Measurements from ENCODE around the gene PNMA8A.
A peak's percentile ranks its signal among the peaks of the same experiment; 100 is the strongest.

Gene PNMA8A

DNA sequence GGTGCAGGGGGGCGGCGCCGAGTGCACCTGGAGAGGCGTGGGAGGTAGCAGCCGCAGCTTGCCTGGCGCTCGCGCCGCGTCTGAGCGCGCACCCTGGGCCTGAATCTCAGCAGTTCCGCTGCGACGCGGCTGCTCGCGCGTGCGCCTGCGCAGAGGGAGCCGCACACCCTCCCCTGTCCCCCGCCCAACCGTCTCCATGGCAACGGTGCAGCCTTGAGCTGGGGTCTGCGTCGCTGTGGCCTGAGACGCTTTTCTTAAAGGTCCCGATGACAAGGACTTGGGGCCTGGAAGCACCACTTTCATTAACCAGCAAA lies 24.4 kb upstream of the PNMA8A start, which contains the start of gene PNMA8B:
PNMA8B (minus strand) TSS at position 82 of the 314 bp plus-strand sequence. CDS start 402 bp downstream, outside the sequence.
- Mint-ChIP-seq H3K4me3 (peak within 1 kb of the TSS; percentile 77), H3K27ac (no peak within 1 kb of the TSS)

DNA sequence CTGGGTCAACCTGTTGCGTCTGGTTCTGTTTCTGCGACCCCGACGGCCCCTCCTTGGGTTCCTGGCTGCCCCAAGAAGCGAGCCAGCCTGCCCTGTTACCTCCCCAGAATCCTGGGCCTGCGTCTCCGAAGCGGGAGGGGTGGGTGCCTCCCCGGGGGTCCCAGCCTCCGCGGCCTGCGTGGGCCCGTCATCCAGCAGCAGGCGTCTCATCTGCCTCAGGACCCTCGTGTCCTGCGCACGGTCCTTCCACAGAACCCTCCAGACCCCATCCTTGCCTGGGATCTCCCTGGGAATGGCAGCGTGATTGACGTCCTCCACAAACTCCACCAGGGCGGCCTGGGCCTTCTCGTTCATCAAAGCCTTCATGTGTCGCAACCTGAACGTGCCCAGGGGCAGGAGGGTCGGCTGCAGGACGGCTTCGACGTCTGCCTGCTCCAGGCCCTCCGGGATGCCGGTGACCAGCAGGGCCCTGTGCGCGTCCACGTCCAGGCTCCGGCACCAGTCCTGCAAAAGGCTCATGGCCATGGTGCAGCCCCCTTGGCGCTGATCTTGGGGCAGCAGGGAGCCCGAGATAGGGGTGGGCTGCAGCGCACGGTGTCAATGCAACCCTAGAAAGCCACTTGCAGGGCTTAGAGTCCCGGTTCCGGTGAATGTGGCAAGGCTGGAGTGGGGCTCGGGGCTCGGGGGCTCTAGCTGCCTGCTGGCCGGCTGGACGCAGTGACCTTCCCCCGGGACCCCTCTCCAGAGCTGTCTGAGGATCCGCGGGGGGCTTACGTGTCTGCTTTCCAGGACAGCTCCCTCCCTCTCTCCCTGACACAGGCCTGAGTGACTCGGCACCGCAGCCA lies 23.8 kb upstream of the PNMA8A start:
- Mint-ChIP-seq H3K4me3 (peak overlapping the region; percentile 77), H3K9me3 (no peaks in the 10 kb centered on the region), H3K4me1 (peaks cover 28% of the 10 kb centered on the region), H3K27me3 (peaks cover 74% of the 10 kb centered on the region), H3K27ac (no peak overlapping the region), H3K36me3 (no peaks in the 10 kb centered on the region)
- ATAC-seq: no peak

More for the DNA sequence above, 24.4 kb upstream of the PNMA8A start, which contains the start of gene PNMA8B:
- H3K27me3 Mint-ChIP-seq: peaks cover 74% of the 10 kb centered on the region
- no peaks in the 10 kb centered on the region for H3K9me3 Mint-ChIP-seq
- H3K4me1 Mint-ChIP-seq: peaks cover 26% of the 10 kb centered on the region
- H3K36me3 Mint-ChIP-seq: no peaks in the 10 kb centered on the region
- ATAC-seq: peak; percentile 25

DNA sequence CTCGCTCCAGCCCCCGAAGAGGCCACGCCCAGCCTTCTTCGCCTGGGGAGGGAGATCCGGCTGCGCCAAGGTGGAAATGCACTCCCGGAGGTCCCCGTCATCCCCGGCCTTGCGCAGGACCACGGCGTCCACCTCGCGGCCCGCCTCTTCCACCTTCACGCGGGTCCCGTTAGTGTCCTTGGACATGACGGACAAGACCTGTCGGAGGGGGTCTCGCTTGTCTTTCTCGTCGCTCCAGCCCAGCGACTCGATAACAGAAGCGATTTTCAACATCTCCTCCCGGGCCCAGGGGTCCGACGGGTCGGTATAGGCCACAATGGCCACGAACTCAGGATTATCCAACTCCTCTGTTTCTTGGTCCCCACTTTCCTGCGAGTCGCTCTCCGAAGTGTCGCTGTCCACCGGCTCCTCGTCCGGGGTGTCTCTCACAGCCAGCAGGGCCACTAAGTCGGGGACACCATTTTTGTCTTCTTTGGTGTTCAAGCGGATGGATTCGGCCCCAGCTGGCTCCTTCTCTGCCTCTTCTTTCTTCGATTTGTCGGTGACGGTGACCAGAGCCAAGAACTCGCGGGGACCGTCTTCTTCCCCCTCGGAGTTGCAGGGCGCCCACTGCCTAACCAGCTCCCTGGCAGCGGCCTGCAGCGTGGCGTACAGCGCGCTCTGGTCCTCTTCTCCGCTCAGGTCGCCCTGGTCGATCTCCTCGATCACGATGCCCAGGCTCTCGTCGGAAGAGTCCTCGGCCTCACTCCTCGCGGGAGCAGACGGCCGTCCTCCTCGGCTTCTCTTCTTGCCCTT lies 23.0 kb upstream of the PNMA8A start:
- H3K27ac Mint-ChIP-seq: peak overlapping the region; percentile 44
- H3K4me3 Mint-ChIP-seq: peak overlapping the region; percentile 77
- H3K9me3 Mint-ChIP-seq: no peaks in the 10 kb centered on the region
- peaks cover 36% of the 10 kb centered on the region for H3K4me1 Mint-ChIP-seq
- ATAC-seq: no peak
- H3K27me3 Mint-ChIP-seq: peaks cover 74% of the 10 kb centered on the region
- H3K36me3 Mint-ChIP-seq: no peaks in the 10 kb centered on the region

DNA sequence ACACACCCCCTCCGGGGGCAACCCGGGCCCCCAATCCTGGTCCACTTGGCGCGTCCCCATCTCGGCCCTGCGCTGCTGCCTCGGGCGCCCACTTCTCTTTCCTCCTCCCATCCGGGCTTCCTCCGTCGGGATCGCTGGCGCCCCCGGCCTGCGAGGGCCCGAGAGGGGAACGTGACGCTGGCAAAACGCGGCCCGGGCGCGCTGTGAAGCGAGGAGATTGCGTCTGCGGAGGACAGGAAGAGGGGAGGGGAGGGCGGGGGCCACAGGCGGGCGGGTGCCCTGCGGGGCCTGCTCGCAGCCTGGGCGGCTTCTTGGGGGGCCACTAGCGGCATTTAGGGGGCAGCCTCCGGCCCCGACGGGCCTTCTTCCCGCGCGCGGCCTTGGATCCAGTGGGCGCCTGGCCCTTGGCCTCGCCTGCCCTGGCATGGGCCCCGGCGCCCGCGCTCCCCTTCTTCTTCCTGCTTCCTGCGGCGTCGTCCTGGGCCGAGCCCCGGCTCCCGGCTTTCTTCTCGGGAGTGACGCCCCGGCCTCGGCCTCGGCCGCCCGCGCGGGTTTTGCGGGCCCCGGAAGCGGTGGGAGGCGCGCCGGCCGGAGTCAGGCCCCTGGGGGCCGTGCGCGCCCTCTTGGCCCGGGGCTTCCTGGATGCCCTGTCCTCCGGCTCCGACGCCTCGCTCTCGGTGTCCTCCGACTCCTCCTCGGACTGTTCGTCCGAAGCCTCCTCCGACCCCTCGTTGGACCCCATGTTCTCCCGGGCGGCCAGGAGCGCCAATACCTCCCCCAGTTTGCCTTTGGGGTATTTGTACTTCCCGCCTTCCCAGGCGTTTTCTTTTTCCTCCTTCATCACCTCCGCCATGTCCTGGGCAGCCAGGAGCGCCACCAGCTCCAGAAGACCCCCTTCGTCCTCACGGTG lies 22.1 kb upstream of the PNMA8A start:
- Mint-ChIP-seq H3K4me1 (peaks cover 45% of the 10 kb centered on the region), H3K9me3 (no peaks in the 10 kb centered on the region), H3K27ac (peak overlapping the region; percentile 46), H3K4me3 (peak overlapping the region; percentile 77), H3K36me3 (no peaks in the 10 kb centered on the region), H3K27me3 (peaks cover 80% of the 10 kb centered on the region)
- no peak for ATAC-seq

DNA sequence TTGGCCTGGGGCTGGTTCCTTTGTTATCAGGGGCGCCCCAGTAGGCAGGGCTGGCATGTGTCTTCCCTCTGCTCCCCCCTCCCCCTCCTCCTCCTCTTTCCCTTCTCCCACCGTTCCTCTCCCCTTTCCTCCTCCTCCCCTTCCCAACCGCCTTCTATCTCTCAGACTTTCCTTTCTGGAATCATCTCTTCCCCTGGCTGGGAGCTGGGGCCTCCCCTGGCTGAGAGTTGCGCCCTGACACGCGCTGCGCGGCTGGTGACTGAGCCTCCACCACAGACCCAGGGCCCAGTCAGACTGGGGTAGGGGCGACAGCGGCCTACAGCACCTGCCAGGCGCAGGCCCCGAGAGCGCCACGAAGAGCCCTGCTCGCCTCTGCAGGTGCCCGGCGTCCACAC lies 21.5 kb upstream of the PNMA8A start:
- no peak for ATAC-seq
- no peaks in the 10 kb centered on the region for H3K9me3 Mint-ChIP-seq
- H3K4me3 Mint-ChIP-seq: peak overlapping the region; percentile 74
- peaks cover 51% of the 10 kb centered on the region for H3K4me1 Mint-ChIP-seq
- no peaks in the 10 kb centered on the region for H3K36me3 Mint-ChIP-seq
- H3K27me3 Mint-ChIP-seq: peaks cover 81% of the 10 kb centered on the region
- H3K27ac Mint-ChIP-seq: peak overlapping the region; percentile 46

DNA sequence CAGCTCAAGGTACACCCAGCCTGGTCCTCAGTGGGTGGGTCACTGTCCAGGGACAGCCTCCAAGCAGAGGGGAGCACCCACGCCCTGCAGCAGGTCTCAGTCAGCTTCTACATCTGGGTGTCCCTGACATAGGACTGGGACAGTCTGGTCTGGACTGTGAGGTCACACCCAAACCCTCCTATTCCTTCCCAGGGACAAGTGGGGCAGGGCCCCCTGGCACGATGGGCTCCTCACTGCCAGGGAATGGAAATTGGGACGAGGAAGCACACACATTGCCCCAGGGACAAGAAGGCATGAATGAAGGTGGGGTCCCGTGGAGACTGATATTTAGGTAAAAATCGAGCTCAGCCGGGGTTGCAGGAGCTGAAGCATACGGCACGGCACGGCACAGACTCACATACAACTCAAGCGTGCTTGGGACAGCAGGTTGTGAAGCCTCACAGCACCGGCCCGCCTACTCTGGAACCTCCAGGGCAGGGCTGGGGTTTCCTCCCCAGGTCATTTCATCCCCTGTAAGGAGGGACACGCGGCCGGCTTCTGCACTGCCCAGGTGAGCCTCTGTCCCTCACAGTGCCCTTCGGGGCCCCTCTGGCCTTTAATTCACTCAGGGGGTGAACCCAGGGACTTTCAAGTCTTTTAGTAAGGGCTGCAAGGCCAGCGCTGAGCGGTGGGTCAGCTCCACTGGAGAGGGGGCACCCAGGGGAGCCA lies 20.8 kb upstream of the PNMA8A start:
- H3K27me3 Mint-ChIP-seq: peaks cover 84% of the 10 kb centered on the region
- H3K9me3 Mint-ChIP-seq: no peaks in the 10 kb centered on the region
- no peak overlapping the region for H3K27ac Mint-ChIP-seq
- no peaks in the 10 kb centered on the region for H3K36me3 Mint-ChIP-seq
- no peak overlapping the region for H3K4me3 Mint-ChIP-seq
- ATAC-seq: no peak
- H3K4me1 Mint-ChIP-seq: peaks cover 58% of the 10 kb centered on the region

DNA sequence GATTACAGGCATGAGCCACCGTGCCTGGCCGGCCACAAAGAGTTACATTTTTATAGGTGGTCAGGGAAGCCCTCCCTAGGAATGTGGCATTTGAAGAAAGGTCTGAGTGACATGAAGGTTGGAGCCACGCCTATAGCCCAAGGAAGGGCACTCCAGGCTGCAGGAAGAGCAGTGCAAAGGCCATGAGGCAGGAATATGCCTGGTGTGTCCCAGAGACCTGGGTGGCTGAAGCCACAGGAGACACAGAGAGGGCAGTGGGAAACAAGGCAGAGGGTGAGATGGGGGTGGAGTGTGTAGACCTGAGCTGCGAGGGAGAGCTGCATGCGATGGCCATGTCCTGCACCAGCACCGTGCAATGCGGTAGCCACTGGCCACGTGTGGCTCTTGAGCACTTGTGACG lies 19.4 kb upstream of the PNMA8A start:
- Mint-ChIP-seq H3K27ac (no peak overlapping the region), H3K9me3 (no peaks in the 10 kb centered on the region), H3K4me1 (peaks cover 61% of the 10 kb centered on the region), H3K27me3 (peaks cover 97% of the 10 kb centered on the region), H3K4me3 (no peak overlapping the region), H3K36me3 (no peaks in the 10 kb centered on the region)
- ATAC-seq: no peak

DNA sequence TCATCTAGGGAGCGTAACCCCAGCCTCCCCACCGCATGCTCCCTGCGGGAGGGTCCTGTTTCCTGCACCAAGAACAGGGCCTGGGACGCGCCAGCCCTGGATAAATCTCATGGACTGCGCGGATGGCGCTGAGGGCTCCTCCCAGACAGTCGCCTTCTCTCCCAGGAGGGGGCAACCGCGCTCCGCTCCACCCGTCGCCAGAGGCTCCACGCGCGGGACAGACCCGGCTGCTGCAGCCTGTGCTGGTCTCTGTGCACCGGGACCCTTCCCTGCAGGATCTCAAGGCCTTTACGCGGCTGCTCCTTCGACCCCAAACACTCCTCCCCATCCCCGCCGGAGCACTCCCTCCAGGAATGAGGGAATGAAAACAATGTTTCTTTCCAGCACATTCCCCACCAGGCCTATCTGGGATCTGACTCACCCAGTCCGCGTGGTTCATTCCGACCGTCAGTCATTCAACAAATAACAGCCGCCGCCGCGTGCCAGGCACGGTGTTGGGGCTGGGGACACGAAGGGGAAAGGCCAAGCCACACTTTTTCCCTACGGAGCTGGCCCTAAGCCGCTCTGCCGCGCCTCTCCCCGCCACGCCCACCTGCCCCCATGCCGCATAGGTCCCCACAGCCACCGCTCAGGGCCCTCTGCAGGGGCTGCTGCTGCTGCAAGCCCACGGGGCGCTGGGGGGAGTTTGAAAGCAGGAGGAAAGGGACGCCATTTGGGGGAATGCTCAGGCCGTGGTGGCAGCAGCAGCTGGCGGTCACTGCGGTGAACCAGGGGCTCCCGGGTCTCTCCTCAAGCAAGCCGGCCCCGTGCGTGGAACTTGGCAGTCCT lies 18.3 kb upstream of the PNMA8A start:
- peaks cover 94% of the 10 kb centered on the region for H3K27me3 Mint-ChIP-seq
- no peaks in the 10 kb centered on the region for H3K36me3 Mint-ChIP-seq
- H3K27ac Mint-ChIP-seq: no peak overlapping the region
- H3K4me1 Mint-ChIP-seq: peaks cover 55% of the 10 kb centered on the region
- no peaks in the 10 kb centered on the region for H3K9me3 Mint-ChIP-seq
- no peak overlapping the region for H3K4me3 Mint-ChIP-seq
- ATAC-seq: no peak

DNA sequence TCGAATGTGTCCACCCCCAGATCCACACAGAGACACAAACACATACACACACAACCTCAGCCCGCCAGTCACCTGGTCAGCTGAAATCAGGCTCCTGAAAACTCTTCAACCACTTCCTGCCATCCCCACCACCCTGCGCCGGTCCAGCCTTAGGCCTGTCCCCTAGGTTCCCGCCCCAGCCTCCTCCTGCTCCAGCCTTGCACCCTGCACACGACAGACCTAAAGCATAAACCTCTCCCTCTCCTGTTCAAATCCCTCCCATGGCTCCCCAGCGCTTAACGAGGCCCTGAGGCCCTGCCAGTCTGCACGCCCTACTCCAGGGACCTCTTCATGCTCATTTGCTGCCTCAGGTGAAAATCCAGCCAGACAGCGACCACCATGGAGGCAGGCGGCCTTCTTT lies 17.2 kb upstream of the PNMA8A start:
- Mint-ChIP-seq H3K27ac (no peak overlapping the region), H3K4me3 (no peak overlapping the region), H3K9me3 (no peaks in the 10 kb centered on the region), H3K27me3 (peaks cover 94% of the 10 kb centered on the region), H3K4me1 (peaks cover 44% of the 10 kb centered on the region), H3K36me3 (no peaks in the 10 kb centered on the region)
- ATAC-seq: no peak

DNA sequence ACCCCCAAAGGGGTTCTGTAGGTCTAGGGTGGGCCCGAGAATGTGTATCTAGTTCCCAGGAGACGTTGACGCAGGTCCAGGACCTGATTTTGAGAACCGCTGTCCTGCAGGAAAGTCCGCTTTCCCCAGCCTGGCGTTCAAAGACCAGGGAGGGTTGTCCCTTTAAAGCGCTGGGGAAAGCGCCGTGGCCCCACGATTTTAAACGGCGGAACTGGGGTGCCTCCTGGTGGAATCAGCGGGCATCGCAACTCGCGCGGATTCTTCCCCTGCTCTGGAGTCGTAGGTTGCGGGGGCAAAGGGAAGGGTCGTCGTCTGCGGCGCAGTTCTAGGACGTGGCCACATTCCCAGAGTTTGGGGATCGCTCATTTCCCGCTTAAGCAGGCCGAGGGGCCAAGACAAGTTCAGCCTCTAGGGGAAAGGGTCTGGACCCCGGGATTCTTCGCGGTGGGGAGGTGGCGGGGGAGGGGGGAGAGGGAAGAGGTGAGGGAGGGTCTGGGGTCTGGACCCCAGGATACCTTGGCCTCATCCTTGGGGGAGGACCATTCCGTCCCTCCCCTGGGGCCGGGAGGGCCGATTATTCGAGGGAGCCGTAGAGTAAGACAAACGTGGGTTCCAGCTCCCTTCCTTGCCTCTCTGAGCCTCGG lies 16.6 kb upstream of the PNMA8A start:
- Mint-ChIP-seq H3K4me3 (no peak overlapping the region), H3K9me3 (no peaks in the 10 kb centered on the region), H3K27me3 (peaks cover 90% of the 10 kb centered on the region), H3K36me3 (no peaks in the 10 kb centered on the region), H3K27ac (no peak overlapping the region), H3K4me1 (peaks cover 39% of the 10 kb centered on the region)
- ATAC-seq: peak; percentile 58

DNA sequence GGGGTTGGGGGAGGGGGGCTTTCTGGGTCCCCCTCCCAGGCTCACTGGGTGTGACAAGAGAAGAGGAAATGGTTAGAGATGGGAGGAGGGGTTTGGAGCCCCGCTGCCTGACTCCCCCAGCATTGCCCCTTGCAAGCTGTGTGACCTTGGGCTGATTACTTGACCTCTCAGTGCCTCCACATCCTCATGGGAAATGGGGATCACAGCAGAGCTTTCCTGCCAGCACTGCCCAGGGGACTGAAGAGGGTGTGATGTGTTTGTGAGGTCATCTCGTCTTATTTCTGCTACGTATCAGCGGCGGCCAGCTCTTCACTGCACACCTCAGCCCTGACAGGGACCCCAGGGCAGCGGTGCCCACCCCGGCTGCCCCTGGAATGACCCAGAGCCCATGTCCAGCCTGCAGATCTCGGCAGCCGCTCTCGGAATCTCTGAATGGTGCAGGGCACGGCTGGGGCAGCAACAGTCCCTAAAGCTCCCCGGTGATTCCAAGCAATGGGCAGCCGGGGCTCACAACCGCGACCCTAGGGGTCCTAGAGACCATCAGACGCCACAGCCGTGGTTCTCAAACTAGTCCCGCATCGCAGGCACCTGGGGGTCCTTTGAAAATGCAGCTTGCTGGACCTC lies 15.9 kb upstream of the PNMA8A start:
- Mint-ChIP-seq H3K27me3 (peaks cover 84% of the 10 kb centered on the region), H3K27ac (no peak overlapping the region), H3K4me1 (peaks cover 34% of the 10 kb centered on the region), H3K36me3 (no peaks in the 10 kb centered on the region), H3K9me3 (no peaks in the 10 kb centered on the region), H3K4me3 (no peak overlapping the region)
- no peak for ATAC-seq

DNA sequence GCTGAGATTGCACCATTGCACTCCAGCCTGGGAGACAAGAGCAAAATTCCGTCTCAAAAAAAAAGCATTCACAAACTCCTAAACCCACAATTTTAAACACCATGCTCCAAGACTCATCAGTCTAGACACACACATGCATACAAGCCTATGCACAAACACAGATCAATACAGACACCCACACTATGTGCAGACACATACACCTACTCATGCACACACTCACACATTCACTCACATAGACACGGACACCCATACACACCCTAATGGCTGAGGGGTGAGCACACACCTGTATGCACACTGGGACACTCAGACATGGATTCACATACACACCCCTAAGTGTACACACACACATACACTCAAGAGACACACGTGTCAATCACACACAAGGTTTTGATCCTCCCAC lies 15.0 kb upstream of the PNMA8A start:
- Mint-ChIP-seq H3K4me3 (no peak overlapping the region), H3K36me3 (no peaks in the 10 kb centered on the region), H3K27ac (no peak overlapping the region), H3K27me3 (peaks cover 75% of the 10 kb centered on the region), H3K4me1 (peaks cover 34% of the 10 kb centered on the region), H3K9me3 (no peaks in the 10 kb centered on the region)
- no peak for ATAC-seq

DNA sequence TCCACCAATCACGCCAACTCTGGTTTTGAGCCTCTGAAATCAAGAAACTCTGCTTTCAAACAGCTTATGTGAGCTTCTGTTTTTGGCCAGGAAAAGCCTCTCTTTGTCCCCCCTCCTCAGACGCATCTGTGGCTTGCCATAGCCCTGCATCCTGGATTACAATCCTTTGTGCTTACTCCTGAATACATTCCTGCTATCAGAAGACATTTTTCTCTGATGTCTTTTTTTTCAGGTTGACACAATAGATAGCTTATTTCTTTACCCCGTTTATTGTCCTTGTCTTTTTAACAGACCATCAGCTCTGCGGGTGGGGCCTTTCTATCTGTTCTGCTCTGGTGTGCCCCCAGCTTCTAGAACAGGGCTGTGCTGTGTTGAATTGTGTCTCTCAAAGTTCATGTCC lies 13.3 kb upstream of the PNMA8A start:
- H3K4me1 Mint-ChIP-seq: peaks cover 28% of the 10 kb centered on the region
- no peak overlapping the region for H3K4me3 Mint-ChIP-seq
- H3K9me3 Mint-ChIP-seq: no peaks in the 10 kb centered on the region
- H3K27me3 Mint-ChIP-seq: peaks cover 61% of the 10 kb centered on the region
- no peaks in the 10 kb centered on the region for H3K36me3 Mint-ChIP-seq
- H3K27ac Mint-ChIP-seq: no peak overlapping the region
- no peak for ATAC-seq

All from stimulated activated memory B cell treated with anti-CD40 and anti-IgM and Interleukin-4, amounts not matched to agents 10 μg/mL and 1 μg/mL and 100 μg/mL, for 72 hours (primary cell).